DOHH2 (cell line): ENCODE results near the gene U2AF2.

Source experiments
- EZH2phosphoT487 ChIP-seq: fragments of 200-600 bp; sonication (generic); IDR thresholded peaks from 2 replicates; pipeline ENCODE4 v1.6.1; 2017; ENCODE audit warnings: borderline replicate concordance, mild to moderate bottlenecking, antibody characterized with exemption, low read length, moderate library complexity, mixed read lengths
- TF ChIP-seq, protein P1 (sequence below): fragments of 200-600 bp; sonication (generic); IDR thresholded peaks from one replicate; pipeline ENCODE4 v1.5.1; 2014; ENCODE audit warnings: antibody characterized with exemption, mild to moderate bottlenecking, low read depth, low read length; ENCODE audit not compliant: poor library complexity, severe bottlenecking

- TF ChIP-seq, protein P1, sequence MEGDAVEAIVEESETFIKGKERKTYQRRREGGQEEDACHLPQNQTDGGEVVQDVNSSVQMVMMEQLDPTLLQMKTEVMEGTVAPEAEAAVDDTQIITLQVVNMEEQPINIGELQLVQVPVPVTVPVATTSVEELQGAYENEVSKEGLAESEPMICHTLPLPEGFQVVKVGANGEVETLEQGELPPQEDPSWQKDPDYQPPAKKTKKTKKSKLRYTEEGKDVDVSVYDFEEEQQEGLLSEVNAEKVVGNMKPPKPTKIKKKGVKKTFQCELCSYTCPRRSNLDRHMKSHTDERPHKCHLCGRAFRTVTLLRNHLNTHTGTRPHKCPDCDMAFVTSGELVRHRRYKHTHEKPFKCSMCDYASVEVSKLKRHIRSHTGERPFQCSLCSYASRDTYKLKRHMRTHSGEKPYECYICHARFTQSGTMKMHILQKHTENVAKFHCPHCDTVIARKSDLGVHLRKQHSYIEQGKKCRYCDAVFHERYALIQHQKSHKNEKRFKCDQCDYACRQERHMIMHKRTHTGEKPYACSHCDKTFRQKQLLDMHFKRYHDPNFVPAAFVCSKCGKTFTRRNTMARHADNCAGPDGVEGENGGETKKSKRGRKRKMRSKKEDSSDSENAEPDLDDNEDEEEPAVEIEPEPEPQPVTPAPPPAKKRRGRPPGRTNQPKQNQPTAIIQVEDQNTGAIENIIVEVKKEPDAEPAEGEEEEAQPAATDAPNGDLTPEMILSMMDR: no peak
- no peak for TF ChIP-seq EZH2phosphoT487
Observed at GRCh38 chr19:55648585-55649267, 6.1 kb upstream of the U2AF2 start.
